DMS 273 (cell line): ENCODE results near the gene KCTD3.

Experiments
- DNase-seq: peaks from one replicate; lab custom pipeline; 2025; ENCODE audit not compliant: unreplicated experiment; lab: John Stamatoyannopoulos, UW

The KCTD3 gene

GRCh38 chr1:215650446-215651149 lies 83.5 kb downstream of the KCTD3 start:
- DNase-seq: no peak

GRCh38 chr1:215651867-215652266 lies 84.8 kb downstream of the KCTD3 start:
- no peak for DNase-seq

GRCh38 chr1:215652371-215652770 lies 85.3 kb downstream of the KCTD3 start:
- no peak for DNase-seq

- no peak for DNase-seq
Measured at GRCh38 chr1:215657047-215657446, 89.9 kb downstream of the KCTD3 start.

- DNase-seq: no peak
Measured at GRCh38 chr1:215660259-215660658, 93.2 kb downstream of the KCTD3 start.

- DNase-seq: no peak
Measured at GRCh38 chr1:215661033-215661432, 93.9 kb downstream of the KCTD3 start.

- no peak for DNase-seq
Measured at GRCh38 chr1:215665215-215665614, 98.1 kb downstream of the KCTD3 start.

GRCh38 chr1:215667761-215668160 lies 100.7 kb downstream of the KCTD3 start:
- DNase-seq: no peak

- DNase-seq: no peak
Measured at GRCh38 chr1:215669806-215670491, 102.8 kb downstream of the KCTD3 start.
